NCI-H146 treated with DMSO at 0.1 percent for 48 hours (cell line): ENCODE results near the gene PEAK1.
A peak's percentile ranks its signal among the peaks of the same experiment; 100 is the strongest.

Experiments
- DNase-seq: peaks from one replicate; lab custom pipeline; 2025; ENCODE audit not compliant: unreplicated experiment; lab: John Stamatoyannopoulos, UW

PEAK1 gene

GRCh38 chr15:77419836-77420609, at the start of gene PEAK1:
TSS of gene PEAK1 (minus strand) at chr15:77420104. CDS start at chr15:77181926, 238,178 bp downstream.
- peak; percentile 88 for DNase-seq

- no peak for DNase-seq
These were observed 49.0 kb upstream of the PEAK1 start for GRCh38 chr15:77468896-77469295.

- no peak for DNase-seq
These were observed 46.6 kb upstream of the PEAK1 start for GRCh38 chr15:77466521-77466920.

- no peak for DNase-seq
These were observed 44.4 kb upstream of the PEAK1 start for GRCh38 chr15:77464129-77464865.

GRCh38 chr15:77461486-77461885, 41.6 kb upstream of the PEAK1 start:
- DNase-seq, result no peak

- no peak for DNase-seq
These were observed 39.1 kb upstream of the PEAK1 start for GRCh38 chr15:77459031-77459430.

GRCh38 chr15:77457905-77458265, 38.0 kb upstream of the PEAK1 start:
- DNase-seq, result no peak

GRCh38 chr15:77457191-77457904, 37.4 kb upstream of the PEAK1 start:
- peak; percentile 25 for DNase-seq

- DNase-seq, result no peak
These were observed 36.8 kb upstream of the PEAK1 start for GRCh38 chr15:77456746-77457145.

- DNase-seq, result no peak
These were observed 35.9 kb upstream of the PEAK1 start for GRCh38 chr15:77455696-77456321.

- no peak for DNase-seq
These were observed 35.0 kb upstream of the PEAK1 start for GRCh38 chr15:77454951-77455350.

GRCh38 chr15:77454265-77454664, 34.4 kb upstream of the PEAK1 start:
- no peak for DNase-seq

GRCh38 chr15:77446840-77447390, 27.0 kb upstream of the PEAK1 start:
- DNase-seq, result no peak

GRCh38 chr15:77440378-77440999, 20.6 kb upstream of the PEAK1 start:
- DNase-seq, result no peak

- DNase-seq, result no peak
These were observed 17.4 kb upstream of the PEAK1 start for GRCh38 chr15:77437264-77437663.

- no peak for DNase-seq
These were observed 16.9 kb upstream of the PEAK1 start for GRCh38 chr15:77436822-77437221.

GRCh38 chr15:77430652-77431051, 10.7 kb upstream of the PEAK1 start:
- DNase-seq, result no peak

- no peak for DNase-seq
These were observed 10.3 kb upstream of the PEAK1 start for GRCh38 chr15:77430213-77430612.

GRCh38 chr15:77426871-77427270, 7.0 kb upstream of the PEAK1 start:
- no peak for DNase-seq

- DNase-seq, result no peak
These were observed 6.5 kb upstream of the PEAK1 start for GRCh38 chr15:77426377-77426776.

GRCh38 chr15:77425104-77425503, 5.2 kb upstream of the PEAK1 start:
- no peak for DNase-seq
